Ectodermal cell (in vitro differentiated cells): ENCODE results near the gene PNRC2.
"Not testable (repeated sequence)": the region's sequence is repeated elsewhere in the genome, so short reads cannot be mapped to it uniquely, and the experiment has no call there.

Experiments used
- H3K27ac ChIP-seq: 2 replicates; pipeline ENCODE4 v1.7.0; 2013; ENCODE audit warnings: mild to moderate bottlenecking, low read depth, low read length; ENCODE audit not compliant: insufficient read depth, poor library complexity, severe bottlenecking
- H3K27me3 ChIP-seq: 2 replicates; pipeline ENCODE4 v1.7.0; 2013; ENCODE audit warnings: mild to moderate bottlenecking, low read length; ENCODE audit not compliant: insufficient read depth, control insufficient read depth, poor library complexity, severe bottlenecking
- H3K36me3 ChIP-seq: one replicate; pipeline ENCODE4 v1.7.0; 2013; ENCODE audit warnings: low read length; ENCODE audit not compliant: control insufficient read depth, insufficient read depth
- H3K4me1 ChIP-seq: one replicate; pipeline ENCODE4 v1.7.0; 2013; ENCODE audit warnings: low read length; ENCODE audit not compliant: control insufficient read depth, insufficient read depth
- H3K4me3 ChIP-seq: 2 replicates; pipeline ENCODE4 v1.7.0; 2013; ENCODE audit warnings: low read depth, low read length, control low read depth; ENCODE audit not compliant: insufficient read depth
- H3K9me3 ChIP-seq: 2 replicates; pipeline ENCODE4 v1.7.0; 2013; ENCODE audit warnings: mild to moderate bottlenecking, low read length, moderate library complexity; ENCODE audit not compliant: control insufficient read depth
- WGBS, 2 experiments: methylation state at CpG; one replicate each; pipeline ENCODE4 v1.1.7; 2013; ENCODE audit warnings: missing lambda C conversion rate in 2 of 2; 5-methylcytosine and 5-hydroxymethylcytosine counted together

The PNRC2 gene

DNA sequence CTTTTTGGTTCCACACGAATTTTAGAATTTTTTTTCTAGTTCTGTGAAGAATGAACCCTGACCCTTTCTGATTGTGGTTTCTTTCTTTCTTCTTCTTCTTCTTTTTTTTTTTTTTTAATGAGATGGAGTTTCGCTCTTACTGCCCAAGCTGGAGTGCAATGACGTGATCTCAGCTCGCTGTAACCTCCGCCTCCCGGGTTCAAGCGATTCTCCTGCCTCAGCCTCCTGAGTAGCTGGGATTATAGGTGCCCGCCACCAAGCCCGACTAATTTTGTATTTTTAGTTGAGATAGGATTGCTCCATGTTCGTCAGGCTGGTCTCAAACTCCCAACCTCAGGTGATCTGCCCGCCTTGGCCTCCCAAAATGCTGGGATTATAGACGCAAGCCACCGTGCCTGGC, 32.4 kb downstream of the PNRC2 start:
- 93 to 94% methylated on average over 12 to 13 of the region's 13 CpGs for WGBS, 2 experiments
- H3K36me3 ChIP-seq, H3K4me3 ChIP-seq, H3K27me3 ChIP-seq, H3K27ac ChIP-seq, H3K4me1 ChIP-seq, H3K9me3 ChIP-seq: not testable (repeated sequence)

DNA sequence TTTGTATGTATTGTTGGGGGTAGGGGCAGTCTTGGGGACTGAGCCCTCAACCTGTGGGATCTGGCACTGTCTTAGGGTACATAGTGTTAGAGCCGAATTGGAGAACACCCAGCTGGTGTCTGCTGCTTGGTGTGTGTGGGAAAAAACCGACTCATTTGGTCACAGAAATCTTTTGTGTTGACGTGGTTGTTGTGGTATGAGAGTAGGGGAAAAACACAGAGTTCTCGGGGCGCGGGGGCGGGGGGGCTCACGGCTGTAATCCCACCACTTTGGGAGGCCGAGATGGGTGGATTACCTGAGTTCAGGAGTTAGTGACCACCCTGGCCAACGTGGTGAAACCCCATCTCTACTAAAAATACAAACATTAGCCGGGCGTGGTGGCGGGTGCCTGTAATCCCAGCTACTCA, 35.8 kb downstream of the PNRC2 start:
- Histone ChIP-seq H3K4me1 (no peaks in the 10 kb centered on the region), H3K36me3 (no peaks in the 10 kb centered on the region), H3K4me3 (no peak overlapping the region), H3K9me3 (no peaks in the 10 kb centered on the region), H3K27ac (no peak overlapping the region), H3K27me3 (no peaks in the 10 kb centered on the region)
- WGBS, 2 experiments: 85 to 92% methylated on average over 13 of the region's 13 CpGs

GRCh38 chr1:23996700-23997229, 37.1 kb downstream of the PNRC2 start:
- Histone ChIP-seq H3K4me3 (no peak overlapping the region), H3K27ac (no peak overlapping the region), H3K36me3 (no peaks in the 10 kb centered on the region), H3K4me1 (no peaks in the 10 kb centered on the region), H3K9me3 (no peaks in the 10 kb centered on the region), H3K27me3 (no peaks in the 10 kb centered on the region)
- WGBS, 2 experiments: 80 to 84% methylated on average over 10 of the region's 10 CpGs

GRCh38 chr1:23997812-23998211, 38.2 kb downstream of the PNRC2 start:
- Histone ChIP-seq H3K9me3 (no peaks in the 10 kb centered on the region), H3K4me3 (no peak overlapping the region), H3K4me1 (no peaks in the 10 kb centered on the region), H3K27ac (no peak overlapping the region), H3K27me3 (no peaks in the 10 kb centered on the region), H3K36me3 (no peaks in the 10 kb centered on the region)
- WGBS, 2 experiments: 86 to 100% methylated on average over 1 of the region's 1 CpG

- Histone ChIP-seq H3K27ac (no peak overlapping the region), H3K9me3 (no peaks in the 10 kb centered on the region), H3K27me3 (no peaks in the 10 kb centered on the region), H3K4me1 (peaks cover 8% of the 10 kb centered on the region), H3K36me3 (no peaks in the 10 kb centered on the region), H3K4me3 (no peak overlapping the region)
- 96 to 100% methylated on average over 2 of the region's 3 CpGs for WGBS, 2 experiments
Observed at GRCh38 chr1:23999156-23999671, 39.6 kb downstream of the PNRC2 start.

- no peak overlapping the region for H3K4me3 ChIP-seq
Observed at GRCh38 chr1:24002695-24003094, 43.1 kb downstream of the PNRC2 start.

DNA sequence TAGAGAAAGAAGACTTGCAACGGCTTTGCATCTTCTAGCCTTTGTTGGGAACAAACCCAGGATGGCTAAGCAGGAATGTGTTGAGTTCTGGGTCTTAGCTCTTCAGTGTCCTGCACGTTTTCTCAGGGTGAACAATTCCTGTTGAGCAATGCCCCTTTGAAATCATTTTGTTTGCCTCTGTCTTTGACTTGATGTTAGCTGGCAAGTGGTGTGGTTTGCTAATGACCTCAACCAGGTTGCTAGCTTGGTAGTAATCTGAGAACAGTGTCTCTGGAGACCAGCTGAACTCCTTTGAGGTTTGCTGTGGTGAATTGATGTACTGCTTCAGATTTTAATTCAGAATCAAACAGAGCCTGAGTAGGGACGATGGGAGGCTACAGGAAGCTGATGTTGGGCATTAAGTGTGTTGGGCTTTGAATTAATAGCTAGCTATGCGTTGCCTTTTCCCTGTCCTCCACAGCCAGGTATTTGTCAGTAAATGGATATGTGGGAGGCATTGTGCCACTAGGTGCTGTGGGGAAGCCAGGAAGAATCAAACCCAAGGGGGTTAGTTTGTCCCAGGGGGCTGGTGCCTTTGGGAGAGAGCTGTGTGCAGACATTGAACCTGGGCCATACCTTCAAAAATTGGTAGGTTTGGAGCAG, 43.8 kb downstream of the PNRC2 start:
- Histone ChIP-seq H3K9me3 (no peaks in the 10 kb centered on the region), H3K27ac (no peak overlapping the region), H3K36me3 (no peaks in the 10 kb centered on the region), H3K27me3 (no peaks in the 10 kb centered on the region), H3K4me3 (no peak overlapping the region), H3K4me1 (peaks cover 8% of the 10 kb centered on the region)
- WGBS, 2 experiments: 13% methylated on average over 4 of the region's 4 CpGs

More at GRCh38 chr1:24002695-24003094, 43.1 kb downstream of the PNRC2 start:
- H3K9me3 ChIP-seq: no peaks in the 10 kb centered on the region
- peaks cover 8% of the 10 kb centered on the region for H3K4me1 ChIP-seq
- no peaks in the 10 kb centered on the region for H3K36me3 ChIP-seq
- H3K27ac ChIP-seq: no peak overlapping the region
- 61 to 79% methylated on average over 2 of the region's 2 CpGs for WGBS, 2 experiments
- no peaks in the 10 kb centered on the region for H3K27me3 ChIP-seq

DNA sequence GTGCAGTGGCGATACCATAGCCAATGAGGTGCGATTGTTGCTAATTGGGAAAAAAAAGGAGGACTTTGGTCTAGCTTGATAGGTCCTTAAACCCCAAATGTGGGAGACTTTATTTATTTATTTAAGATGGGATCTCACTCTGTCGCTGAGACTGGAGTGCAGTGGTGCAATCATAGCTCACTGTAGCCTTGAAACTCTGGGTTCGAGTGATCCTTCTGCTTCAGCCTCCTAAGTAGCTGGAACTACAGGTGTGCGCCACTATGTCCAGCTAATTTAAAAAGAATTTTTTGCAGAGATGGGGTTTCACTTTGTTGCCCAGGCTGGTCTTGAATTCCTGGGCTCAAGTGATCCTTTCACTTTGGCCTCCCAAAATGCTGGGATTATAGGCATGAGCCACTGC, 44.5 kb downstream of the PNRC2 start:
- no peaks in the 10 kb centered on the region for H3K9me3 ChIP-seq
- WGBS, 2 experiments: 92 to 94% methylated on average over 5 of the region's 5 CpGs
- H3K4me3 ChIP-seq: no peak overlapping the region
- H3K36me3 ChIP-seq: no peaks in the 10 kb centered on the region
- H3K27me3 ChIP-seq: no peaks in the 10 kb centered on the region
- H3K4me1 ChIP-seq: peaks cover 8% of the 10 kb centered on the region
- no peak overlapping the region for H3K27ac ChIP-seq

- Histone ChIP-seq H3K27me3 (no peaks in the 10 kb centered on the region), H3K4me1 (peaks cover 8% of the 10 kb centered on the region), H3K36me3 (no peaks in the 10 kb centered on the region), H3K9me3 (no peaks in the 10 kb centered on the region), H3K4me3 (no peak overlapping the region), H3K27ac (no peak overlapping the region)
- WGBS, 2 experiments: 93 to 97% methylated on average over 3 of the region's 3 CpGs
Observed at GRCh38 chr1:24005163-24005562, 45.5 kb downstream of the PNRC2 start.

- no peaks in the 10 kb centered on the region for H3K36me3 ChIP-seq
- no peak overlapping the region for H3K4me3 ChIP-seq
- H3K27me3 ChIP-seq: no peaks in the 10 kb centered on the region
- H3K4me1 ChIP-seq: peaks cover 8% of the 10 kb centered on the region
- H3K27ac ChIP-seq: no peak overlapping the region
- no peaks in the 10 kb centered on the region for H3K9me3 ChIP-seq
Observed at GRCh38 chr1:24007079-24007478, 47.5 kb downstream of the PNRC2 start.
